Lower leg skin (tissue), 4 donors: Measurements from ENCODE around the gene TEC. TPM values are rescaled to one million over a fixed set of nuclear protein-coding genes. Genes with fewer than 3 reads are reported as not detected.

Source experiments
- DNase-seq, 2 donors: peaks; one replicate each; pipeline ENCODE4 v3.0.0-alpha.2; 2019; ENCODE audit warnings: low spot score in 2 of 2
- H3K4me3 ChIP-seq: fragments of 200-600 bp; sonication (generic); 2 replicates; pipeline ENCODE4 v1.5.1; 2017; ENCODE audit warnings: mild to moderate bottlenecking, low read depth; ENCODE audit not compliant: poor library complexity, severe bottlenecking
- POLR2A ChIP-seq, 2 donors: fragments of 450-650 bp; IDR thresholded peaks; one replicate each; pipeline ENCODE4 v1.6.1; 2016 to 2017; ENCODE audit warnings: antibody characterized with exemption in 2 of 2, mild to moderate bottlenecking in 1 of 2, moderate library complexity in 1 of 2
- WGBS, 2 donors: methylation state at CpG; one replicate each; pipeline ENCODE4 v1.1.5; 2018; 5-methylcytosine and 5-hydroxymethylcytosine counted together
- intact Hi-C: fragments of 100-400 bp; cut with DNase I; formaldehyde crosslinking; loops from one replicate; pipeline ENCODE4 v1.15.0; 2023; ENCODE audit warnings: low total_unique reads
- total RNA-seq, 4 donors: library from RNA; depleted of rRNA; stranded (reverse); fragments of >200 nt; gene quantifications; one replicate each; pipeline ENCODE4 v1.1.0, GENCODE V29; 2016
- TF ChIP-seq, protein P1 (sequence below), 3 donors: fragments of 450-650 bp; IDR thresholded peaks; one replicate each; pipeline ENCODE4 v1.5.1; 2016; ENCODE audit warnings: antibody characterized with exemption in 3 of 3, mild to moderate bottlenecking in 3 of 3, moderate library complexity in 2 of 3

The TEC gene
- total RNA-seq, 4 donors from 2014 or later = 6.8 to 10.5 (median 8.8) TPM

DNA sequence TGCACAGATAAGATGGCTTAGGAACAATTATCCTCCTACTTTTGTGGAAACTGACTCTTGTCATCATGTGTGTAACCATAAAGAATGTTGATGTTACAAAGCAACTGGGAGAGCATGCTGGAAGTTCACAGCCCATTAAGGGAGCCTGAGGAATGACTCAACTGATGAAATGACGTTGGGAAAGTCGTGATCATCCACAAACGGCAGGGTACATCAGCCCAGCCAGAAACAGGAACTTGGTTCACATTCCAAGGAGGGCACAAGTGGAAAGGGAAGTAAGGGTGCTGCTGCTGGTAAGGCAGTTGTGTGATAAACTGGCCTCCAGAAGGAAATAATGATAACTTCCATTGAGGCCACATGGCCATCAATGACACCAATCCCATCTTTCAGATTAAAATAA, 6.7 kb downstream of the TEC start:
- WGBS, 2 donors = 66 to 78% methylated on average over 3 of the region's 3 CpGs
- intact Hi-C loops = no loop called here
- no peak overlapping the region for H3K4me3 ChIP-seq
- no peak for DNase-seq
- TF ChIP-seq, protein P1, sequence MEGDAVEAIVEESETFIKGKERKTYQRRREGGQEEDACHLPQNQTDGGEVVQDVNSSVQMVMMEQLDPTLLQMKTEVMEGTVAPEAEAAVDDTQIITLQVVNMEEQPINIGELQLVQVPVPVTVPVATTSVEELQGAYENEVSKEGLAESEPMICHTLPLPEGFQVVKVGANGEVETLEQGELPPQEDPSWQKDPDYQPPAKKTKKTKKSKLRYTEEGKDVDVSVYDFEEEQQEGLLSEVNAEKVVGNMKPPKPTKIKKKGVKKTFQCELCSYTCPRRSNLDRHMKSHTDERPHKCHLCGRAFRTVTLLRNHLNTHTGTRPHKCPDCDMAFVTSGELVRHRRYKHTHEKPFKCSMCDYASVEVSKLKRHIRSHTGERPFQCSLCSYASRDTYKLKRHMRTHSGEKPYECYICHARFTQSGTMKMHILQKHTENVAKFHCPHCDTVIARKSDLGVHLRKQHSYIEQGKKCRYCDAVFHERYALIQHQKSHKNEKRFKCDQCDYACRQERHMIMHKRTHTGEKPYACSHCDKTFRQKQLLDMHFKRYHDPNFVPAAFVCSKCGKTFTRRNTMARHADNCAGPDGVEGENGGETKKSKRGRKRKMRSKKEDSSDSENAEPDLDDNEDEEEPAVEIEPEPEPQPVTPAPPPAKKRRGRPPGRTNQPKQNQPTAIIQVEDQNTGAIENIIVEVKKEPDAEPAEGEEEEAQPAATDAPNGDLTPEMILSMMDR (IDR thresholded peaks at IDR 0.05) = no peak
- TF ChIP-seq POLR2A (IDR thresholded peaks at IDR 0.05) = no peak

DNA sequence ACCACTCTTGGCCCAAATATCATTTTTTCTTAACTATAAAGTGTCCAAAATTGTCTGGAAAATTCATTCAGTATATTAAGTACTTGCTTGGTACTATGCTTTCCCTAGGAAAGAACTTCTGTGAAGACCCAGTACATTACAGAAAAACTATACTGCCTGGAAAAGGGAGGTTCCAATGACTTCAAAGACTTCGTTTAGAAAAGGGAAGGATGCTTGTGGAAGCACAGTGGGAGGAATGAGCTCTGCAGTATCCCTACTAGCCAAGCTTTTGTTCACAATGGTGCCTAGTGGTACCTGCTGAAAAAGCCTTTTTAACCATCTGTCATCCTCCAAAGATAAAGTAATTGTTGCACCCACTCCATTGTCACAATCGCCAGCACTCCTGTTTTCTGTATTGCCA, 7.2 kb downstream of the TEC start:
- no peak for TF ChIP-seq POLR2A (IDR thresholded peaks at IDR 0.05)
- TF ChIP-seq, protein P1 (IDR thresholded peaks at IDR 0.05) = no peak
- WGBS, 2 donors = 74 to 81% methylated on average over 2 of the region's 2 CpGs
- no peak overlapping the region for H3K4me3 ChIP-seq
- intact Hi-C loops = no loop called here
- no peak for DNase-seq

DNA sequence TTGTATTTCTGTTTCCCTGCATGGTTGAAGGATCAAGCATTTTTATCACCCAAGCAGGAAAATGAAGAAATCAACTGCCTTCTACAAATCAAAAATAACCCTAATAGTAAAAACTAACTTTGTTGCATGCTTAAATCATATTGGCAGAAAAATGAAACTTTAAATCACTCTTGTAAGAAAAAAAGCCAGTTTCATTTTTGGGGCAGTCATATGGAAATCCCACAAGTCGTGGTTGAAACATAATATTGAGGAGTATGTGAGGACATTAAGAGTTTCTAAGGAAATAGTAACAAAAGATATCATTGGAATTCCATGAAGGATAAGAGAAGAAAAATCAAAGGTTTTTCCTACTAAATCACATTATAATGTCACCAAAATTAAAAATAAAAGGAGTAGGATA, 8.4 kb downstream of the TEC start:
- no peak for TF ChIP-seq POLR2A (IDR thresholded peaks at IDR 0.05)
- TF ChIP-seq, protein P1 (IDR thresholded peaks at IDR 0.05) = no peak
- no peak for DNase-seq
- 36 to 49% methylated on average over 1 of the region's 1 CpG for WGBS, 2 donors
- intact Hi-C loops = no loop called here
- no peak overlapping the region for H3K4me3 ChIP-seq

DNA sequence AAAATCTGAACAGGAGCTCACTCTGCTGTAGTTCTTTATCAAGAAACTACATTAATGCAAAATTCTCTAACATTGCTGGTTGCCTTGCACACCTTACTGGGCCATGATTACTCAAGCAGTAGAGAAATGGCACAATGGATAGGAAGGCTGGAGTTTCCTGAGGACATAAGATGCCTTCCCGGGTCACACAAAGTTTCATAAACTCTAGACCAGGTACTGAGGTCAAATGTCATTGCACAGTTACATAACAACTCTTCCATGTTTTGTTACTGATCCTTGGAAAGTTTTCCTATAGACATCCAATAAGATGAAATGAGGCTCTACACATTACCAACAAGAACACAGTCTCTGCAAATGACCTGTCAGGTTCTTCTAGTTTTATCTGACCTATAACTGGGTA, 9.9 kb downstream of the TEC start:
- intact Hi-C loops = no loop called here

DNA sequence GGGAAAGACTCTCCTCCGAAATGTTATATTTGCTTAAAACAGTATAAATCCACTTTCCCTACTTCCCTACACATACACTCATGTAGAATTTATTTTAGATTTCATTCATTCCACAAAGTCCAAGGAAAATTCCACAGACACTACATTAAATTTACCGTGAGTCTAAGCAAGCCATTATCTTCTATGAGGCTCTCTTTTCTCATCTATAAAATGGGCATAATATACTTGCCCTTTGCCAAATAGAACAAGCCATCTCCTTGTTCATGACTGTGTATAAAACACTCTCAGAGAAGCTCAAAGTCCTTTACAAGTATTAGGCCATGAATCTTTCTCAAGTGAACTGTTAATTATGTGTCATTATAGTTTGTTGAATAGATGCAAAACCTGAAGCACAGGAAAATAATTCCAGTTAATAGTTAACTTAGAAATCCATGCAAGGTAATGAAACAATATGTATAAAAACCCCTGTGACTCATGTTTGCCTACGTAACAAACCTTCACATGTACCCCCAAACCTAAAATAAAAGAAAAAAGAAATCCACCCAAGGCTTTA, 10.7 kb downstream of the TEC start:
- TF ChIP-seq, protein P1 (IDR thresholded peaks at IDR 0.05) = no peak
- no peak for TF ChIP-seq POLR2A (IDR thresholded peaks at IDR 0.05)
- WGBS, 2 donors = 89 to 97% methylated on average over 3 of the region's 3 CpGs
- DNase-seq = no peak
- intact Hi-C loops = no loop called here
- no peak overlapping the region for H3K4me3 ChIP-seq

More for the DNA sequence above, 9.9 kb downstream of the TEC start:
- 80 to 83% methylated on average over 1 of the region's 1 CpG for WGBS, 2 donors
- no peak overlapping the region for H3K4me3 ChIP-seq
- DNase-seq = no peak
- TF ChIP-seq, protein P1 (IDR thresholded peaks at IDR 0.05) = no peak
- TF ChIP-seq POLR2A (IDR thresholded peaks at IDR 0.05) = no peak

DNA sequence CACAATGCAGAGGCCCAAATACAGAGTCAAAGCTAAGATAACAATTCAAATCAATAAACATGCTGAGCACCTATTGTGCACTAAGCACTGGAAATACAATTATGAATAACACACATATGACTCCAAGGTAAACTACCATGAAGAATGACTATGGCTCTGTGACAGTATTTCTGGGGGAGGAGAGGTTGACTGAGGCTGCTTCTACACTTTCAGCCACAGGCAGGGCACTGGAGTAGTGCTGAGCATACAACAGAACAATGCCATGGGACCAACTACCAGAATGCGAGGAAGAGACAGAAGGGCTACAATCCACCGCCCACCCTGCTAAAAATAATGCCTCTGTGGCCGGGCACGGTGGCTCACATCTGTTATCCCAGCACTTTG, 13.7 kb downstream of the TEC start:
- TF ChIP-seq, protein P1 (IDR thresholded peaks at IDR 0.05) = no peak
- TF ChIP-seq POLR2A (IDR thresholded peaks at IDR 0.05) = no peak
- intact Hi-C loops = no loop called here
- no peak for DNase-seq
- 92 to 95% methylated on average over 4 of the region's 4 CpGs for WGBS, 2 donors
- H3K4me3 ChIP-seq = no peak overlapping the region
